Cardiac fibroblast (primary cell): ENCODE measurements around the gene KCNQ5.

ENCODE experiments used
- DNase-seq, 2 donors: peaks; one replicate each; pipeline versions ENCODE4 v3.0.0 to v3.0.0-alpha.2; 2010; ENCODE audit warnings: low read depth in 2 of 2
- H3K4me3 ChIP-seq, 2 donors: replicated peaks in 1 of 2; 1 replicate in 1 of 2; 2 replicates in 1 of 2; pipeline ENCODE4 v1.5.1; 2011; ENCODE audit warnings: low read depth in 2 of 2, low read length in 2 of 2, mild to moderate bottlenecking in 2 of 2, moderate library complexity in 1 of 2
- TF ChIP-seq, protein P1 (sequence below): IDR thresholded peaks from one replicate; pipeline ENCODE4 v1.5.1; 2011; ENCODE audit warnings: low read depth, mild to moderate bottlenecking, low read length, inconsistent platforms

The KCNQ5 gene

DNA sequence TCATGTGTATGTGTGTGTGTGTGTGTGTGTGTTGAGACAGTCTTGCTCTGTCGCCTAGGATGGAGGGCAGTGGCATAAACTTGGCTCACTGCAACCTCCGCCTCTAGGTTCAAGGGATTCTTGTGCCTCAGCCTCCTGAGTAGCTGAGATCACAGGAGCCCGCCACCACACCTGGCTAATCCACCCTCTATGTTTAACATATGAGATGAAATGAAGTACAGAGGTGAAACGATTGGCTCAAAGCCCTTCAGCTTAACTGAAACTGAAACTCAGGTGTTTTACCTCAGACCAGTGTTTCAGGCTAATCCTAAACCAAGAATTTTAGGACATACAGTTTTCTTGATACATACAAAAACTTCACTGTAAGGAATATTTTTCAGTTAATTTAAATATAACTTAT lies 167.3 kb downstream of the KCNQ5 start:
- no peak overlapping the region for H3K4me3 ChIP-seq
- DNase-seq: no peak
- TF ChIP-seq, protein P1, sequence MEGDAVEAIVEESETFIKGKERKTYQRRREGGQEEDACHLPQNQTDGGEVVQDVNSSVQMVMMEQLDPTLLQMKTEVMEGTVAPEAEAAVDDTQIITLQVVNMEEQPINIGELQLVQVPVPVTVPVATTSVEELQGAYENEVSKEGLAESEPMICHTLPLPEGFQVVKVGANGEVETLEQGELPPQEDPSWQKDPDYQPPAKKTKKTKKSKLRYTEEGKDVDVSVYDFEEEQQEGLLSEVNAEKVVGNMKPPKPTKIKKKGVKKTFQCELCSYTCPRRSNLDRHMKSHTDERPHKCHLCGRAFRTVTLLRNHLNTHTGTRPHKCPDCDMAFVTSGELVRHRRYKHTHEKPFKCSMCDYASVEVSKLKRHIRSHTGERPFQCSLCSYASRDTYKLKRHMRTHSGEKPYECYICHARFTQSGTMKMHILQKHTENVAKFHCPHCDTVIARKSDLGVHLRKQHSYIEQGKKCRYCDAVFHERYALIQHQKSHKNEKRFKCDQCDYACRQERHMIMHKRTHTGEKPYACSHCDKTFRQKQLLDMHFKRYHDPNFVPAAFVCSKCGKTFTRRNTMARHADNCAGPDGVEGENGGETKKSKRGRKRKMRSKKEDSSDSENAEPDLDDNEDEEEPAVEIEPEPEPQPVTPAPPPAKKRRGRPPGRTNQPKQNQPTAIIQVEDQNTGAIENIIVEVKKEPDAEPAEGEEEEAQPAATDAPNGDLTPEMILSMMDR: no peak

DNA sequence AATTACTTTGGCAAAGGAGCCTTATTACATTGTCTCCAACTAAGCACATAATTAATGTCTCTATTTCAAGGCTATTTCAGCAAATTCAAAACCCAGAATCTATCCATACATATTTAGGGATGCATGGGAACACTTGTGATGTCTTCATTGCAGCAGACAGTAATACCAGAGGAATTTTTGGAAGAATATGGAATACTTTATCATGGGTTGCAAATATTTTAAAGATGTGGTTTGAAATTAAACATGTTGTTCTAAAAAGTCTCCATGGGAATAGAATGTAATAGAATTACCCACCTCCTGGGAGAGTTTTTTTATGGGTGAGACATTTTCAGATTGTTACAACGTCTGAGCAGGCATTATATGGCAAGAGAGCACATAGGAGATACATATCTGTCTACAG lies 170.8 kb downstream of the KCNQ5 start:
- no peak for DNase-seq
- TF ChIP-seq, protein P1: no peak
- H3K4me3 ChIP-seq: no peak overlapping the region

DNA sequence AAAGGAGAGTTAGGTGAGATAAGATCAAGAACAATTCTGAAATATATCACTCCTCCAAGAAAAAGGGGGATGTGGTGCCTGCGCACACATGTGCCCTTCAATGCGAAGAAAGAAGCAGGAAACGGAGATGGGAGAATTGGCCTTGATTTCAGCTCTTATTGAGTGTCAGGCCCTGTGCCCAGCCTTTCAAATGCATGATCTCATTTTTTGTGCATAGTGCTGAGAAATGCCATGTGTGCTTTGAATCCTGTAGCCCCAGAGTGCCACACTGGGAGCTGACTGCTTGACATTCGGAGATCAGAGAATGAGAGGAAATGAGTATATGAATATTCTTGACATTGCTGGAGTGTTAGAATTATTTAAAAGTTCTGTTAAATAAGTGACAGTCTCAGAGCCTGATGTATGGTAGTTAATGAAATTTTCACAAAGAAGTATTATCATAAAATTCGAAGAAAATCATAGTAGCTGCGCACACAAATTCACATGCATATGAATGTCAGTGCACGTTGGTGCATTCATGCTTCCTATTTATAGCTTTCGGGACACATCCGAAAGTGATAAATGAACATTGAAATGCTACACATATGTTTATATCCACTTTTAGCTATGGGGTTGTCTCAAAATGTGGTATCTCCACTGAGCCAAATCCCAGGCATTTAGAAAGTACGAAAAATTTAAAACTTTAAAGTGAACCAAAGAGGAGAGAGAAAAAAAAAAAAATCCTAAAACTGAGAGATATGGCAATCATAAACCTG lies 172.0 kb downstream of the KCNQ5 start:
- TF ChIP-seq, protein P1: no peak

DNA sequence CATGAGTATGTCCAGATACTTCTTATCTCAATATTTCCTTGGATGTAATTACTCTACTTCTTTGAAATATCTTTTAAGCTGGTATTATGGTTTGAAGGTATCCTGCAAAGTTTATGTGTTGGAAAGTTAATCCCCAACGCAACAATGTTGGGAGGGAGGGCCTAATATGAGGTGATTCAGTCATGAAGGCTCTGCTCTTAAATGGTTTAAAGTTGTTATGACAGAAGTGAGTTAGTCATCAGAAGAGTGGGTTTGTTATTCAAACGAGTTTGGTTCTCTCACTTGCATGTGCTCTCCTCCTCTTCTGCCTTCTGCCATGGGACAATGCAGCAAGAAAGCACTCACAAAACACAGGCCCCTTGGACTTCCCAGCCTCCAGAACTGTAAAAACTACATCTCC lies 176.3 kb downstream of the KCNQ5 start:
- TF ChIP-seq, protein P1: no peak
- DNase-seq: peak; percentile 10 to 65
- no peak overlapping the region for H3K4me3 ChIP-seq

More for the DNA sequence above, 172.0 kb downstream of the KCNQ5 start:
- no peak for DNase-seq
- no peak overlapping the region for H3K4me3 ChIP-seq

DNA sequence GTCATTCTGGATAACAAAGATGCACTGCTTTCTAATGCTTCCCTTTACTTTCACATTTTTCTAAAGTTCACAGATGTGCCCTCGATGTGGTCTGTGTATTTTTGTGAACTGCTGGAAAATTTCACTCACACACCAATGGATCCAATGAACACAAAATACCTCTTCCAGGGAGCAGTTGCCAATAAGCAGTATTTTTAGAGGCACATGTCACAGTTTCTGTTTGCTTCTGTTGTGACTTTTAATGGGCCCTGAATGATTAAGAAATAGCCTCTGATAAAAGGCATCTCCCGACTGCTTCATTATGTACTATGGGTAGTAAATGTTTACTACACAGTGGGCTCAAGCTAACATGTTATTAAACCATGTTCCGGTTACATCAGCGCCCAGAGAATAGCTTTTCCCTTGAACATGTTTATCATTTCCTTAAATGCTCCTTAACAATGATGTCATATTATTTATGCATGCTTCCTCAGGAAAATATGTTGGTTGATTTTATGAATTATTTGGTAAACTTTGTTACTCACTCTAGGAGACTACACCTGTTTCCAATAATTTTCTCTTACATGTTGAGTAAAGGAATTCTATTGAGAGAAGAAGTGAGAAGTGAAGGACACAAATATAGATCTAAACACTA lies 188.0 kb downstream of the KCNQ5 start:
- DNase-seq: no peak

DNA sequence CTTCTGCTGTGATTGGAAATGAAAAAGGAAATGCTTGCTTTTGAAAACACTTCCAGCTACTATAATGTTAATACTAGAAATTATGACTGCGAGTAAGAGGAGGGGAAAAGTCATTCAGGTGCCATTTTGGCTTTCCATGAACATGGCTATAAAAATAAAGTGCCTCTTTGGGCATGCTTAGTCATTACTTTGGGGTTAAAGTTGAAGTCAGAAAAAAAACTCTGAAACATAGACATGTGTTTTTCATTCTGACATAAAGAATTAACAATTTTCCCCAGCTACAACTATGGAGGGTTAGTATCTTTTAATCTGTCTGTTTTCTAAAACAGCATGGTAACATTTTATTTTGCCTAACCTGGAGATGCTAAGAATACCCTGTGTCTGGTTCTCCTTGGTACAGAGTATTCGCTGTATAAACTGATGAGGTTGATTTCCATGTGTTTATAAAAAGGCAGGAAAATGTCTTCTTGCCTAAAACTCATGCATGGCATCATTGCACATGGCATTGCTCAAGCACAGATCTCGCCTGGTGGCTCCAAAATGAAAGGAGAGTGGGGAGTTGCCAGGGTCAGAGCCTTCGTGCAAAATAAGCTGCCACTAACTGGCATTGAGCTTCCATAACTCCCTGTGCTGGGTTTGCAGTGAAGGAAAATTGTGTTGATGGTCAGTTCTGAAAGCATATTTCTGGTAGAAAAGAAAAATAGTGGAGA lies 188.9 kb downstream of the KCNQ5 start:
- TF ChIP-seq, protein P1: no peak
- no peak overlapping the region for H3K4me3 ChIP-seq
- no peak for DNase-seq

More for the DNA sequence above, 188.0 kb downstream of the KCNQ5 start:
- TF ChIP-seq, protein P1: no peak
- H3K4me3 ChIP-seq: no peak overlapping the region
